Upper lobe of left lung (tissue), 4 donors: ENCODE results near the gene CDK12.

Experiments used
- CTCF ChIP-seq, 6 experiments: fragments of 450-650 bp in 4 of 6; fragments of 200-600 bp in 2 of 6; sonication (generic) in 2 of 6; IDR thresholded peaks; one replicate each; pipeline ENCODE4 v1.5.1; 2016 to 2019; ENCODE audit warnings: antibody characterized with exemption in 6 of 6
- POLR2A ChIP-seq, 4 donors: fragments of 450-650 bp; IDR thresholded peaks; one replicate each; pipeline ENCODE4 v1.5.1; 2016 to 2017; ENCODE audit warnings: antibody characterized with exemption in 4 of 4, mild to moderate bottlenecking in 2 of 4

- no peak for TF ChIP-seq CTCF (IDR thresholded peaks at IDR 0.05)
- no peak for TF ChIP-seq POLR2A (IDR thresholded peaks at IDR 0.05)
Observed at GRCh38 chr17:39581759-39582085, 120.4 kb downstream of the CDK12 start.
